ENCODE data around the gene H6PD.

The H6PD gene

GRCh38 chr1:9279172-9279840 lies 44.7 kb downstream of the H6PD start:
- Histone ChIP-seq H3K4me3 (ENCODE audit: extremely low read depth, insufficient read depth, low read length, poor library complexity, severe bottlenecking) (no peak overlapping the region), H3K9me3 (ENCODE audit: control insufficient read depth, low read length) (peaks cover 5% of the 10 kb centered on the region), H3K36me3 (ENCODE audit: control insufficient read depth, insufficient read depth, low read length) (no peaks in the 10 kb centered on the region), H3K4me1 (ENCODE audit: control insufficient read depth, insufficient read depth, low read length, poor library complexity, severe bottlenecking) (peaks cover 37% of the 10 kb centered on the region), H3K27ac (ENCODE audit: low read depth, low read length, severe bottlenecking) (no peak overlapping the region)
- WGBS, 2 experiments (ENCODE audit: insufficient coverage in 2 of 2) = 65 to 71% methylated on average over 15 to 21 of the region's 23 CpGs

GRCh38 chr1:9280015-9280860 lies 45.7 kb downstream of the H6PD start:
- Histone ChIP-seq H3K27ac (ENCODE audit: low read depth, low read length, severe bottlenecking) (no peak overlapping the region), H3K9me3 (ENCODE audit: control insufficient read depth, low read length) (peaks cover 7% of the 10 kb centered on the region), H3K4me3 (ENCODE audit: extremely low read depth, insufficient read depth, low read length, poor library complexity, severe bottlenecking) (no peak overlapping the region), H3K36me3 (ENCODE audit: control insufficient read depth, insufficient read depth, low read length) (no peaks in the 10 kb centered on the region), H3K4me1 (ENCODE audit: control insufficient read depth, insufficient read depth, low read length, poor library complexity, severe bottlenecking) (peaks cover 35% of the 10 kb centered on the region)
- WGBS, 2 experiments (ENCODE audit: insufficient coverage in 2 of 2) = 31 to 41% methylated on average over 19 to 24 of the region's 36 CpGs

- H3K36me3 ChIP-seq (ENCODE audit: control insufficient read depth, insufficient read depth, low read length) = no peaks in the 10 kb centered on the region
- H3K4me3 ChIP-seq (ENCODE audit: extremely low read depth, insufficient read depth, low read length, poor library complexity, severe bottlenecking) = no peak overlapping the region
- no peak overlapping the region for H3K27ac ChIP-seq (ENCODE audit: low read depth, low read length, severe bottlenecking)
- H3K4me1 ChIP-seq (ENCODE audit: control insufficient read depth, insufficient read depth, low read length, poor library complexity, severe bottlenecking) = peaks cover 27% of the 10 kb centered on the region
- 91 to 95% methylated on average over 13 to 19 of the region's 19 CpGs for WGBS, 2 experiments (ENCODE audit: insufficient coverage in 2 of 2)
- H3K9me3 ChIP-seq (ENCODE audit: control insufficient read depth, low read length) = peaks cover 7% of the 10 kb centered on the region
These were observed 46.7 kb downstream of the H6PD start for GRCh38 chr1:9281071-9281827.

GRCh38 chr1:9281908-9282695 lies 47.5 kb downstream of the H6PD start:
- Histone ChIP-seq H3K36me3 (ENCODE audit: control insufficient read depth, insufficient read depth, low read length) (no peaks in the 10 kb centered on the region), H3K27ac (ENCODE audit: low read depth, low read length, severe bottlenecking) (no peak overlapping the region), H3K4me1 (ENCODE audit: control insufficient read depth, insufficient read depth, low read length, poor library complexity, severe bottlenecking) (peaks cover 27% of the 10 kb centered on the region), H3K4me3 (ENCODE audit: extremely low read depth, insufficient read depth, low read length, poor library complexity, severe bottlenecking) (no peak overlapping the region), H3K9me3 (ENCODE audit: control insufficient read depth, low read length) (peaks cover 7% of the 10 kb centered on the region)
- WGBS, 2 experiments (ENCODE audit: insufficient coverage in 2 of 2) = 78 to 84% methylated on average over 11 of the region's 12 CpGs

- Histone ChIP-seq H3K9me3 (ENCODE audit: control insufficient read depth, low read length) (peaks cover 7% of the 10 kb centered on the region), H3K36me3 (ENCODE audit: control insufficient read depth, insufficient read depth, low read length) (no peaks in the 10 kb centered on the region), H3K4me1 (ENCODE audit: control insufficient read depth, insufficient read depth, low read length, poor library complexity, severe bottlenecking) (peaks cover 27% of the 10 kb centered on the region), H3K4me3 (ENCODE audit: extremely low read depth, insufficient read depth, low read length, poor library complexity, severe bottlenecking) (no peak overlapping the region), H3K27ac (ENCODE audit: low read depth, low read length, severe bottlenecking) (no peak overlapping the region)
- 53 to 100% methylated on average over 1 to 2 of the region's 4 CpGs for WGBS, 2 experiments (ENCODE audit: insufficient coverage in 2 of 2)
These were observed 48.1 kb downstream of the H6PD start for GRCh38 chr1:9282696-9282955.

- WGBS, 2 experiments (ENCODE audit: insufficient coverage in 2 of 2) = 81 to 100% methylated on average over 2 of the region's 2 CpGs
- no peak overlapping the region for H3K27ac ChIP-seq (ENCODE audit: low read depth, low read length, severe bottlenecking)
- H3K36me3 ChIP-seq (ENCODE audit: control insufficient read depth, insufficient read depth, low read length) = no peaks in the 10 kb centered on the region
- H3K9me3 ChIP-seq (ENCODE audit: control insufficient read depth, low read length) = peaks cover 14% of the 10 kb centered on the region
- H3K4me1 ChIP-seq (ENCODE audit: control insufficient read depth, insufficient read depth, low read length, poor library complexity, severe bottlenecking) = peaks cover 27% of the 10 kb centered on the region
- no peak overlapping the region for H3K4me3 ChIP-seq (ENCODE audit: extremely low read depth, insufficient read depth, low read length, poor library complexity, severe bottlenecking)
These were observed 49.5 kb downstream of the H6PD start for GRCh38 chr1:9284061-9284460.

GRCh38 chr1:9286556-9286955 lies 52.0 kb downstream of the H6PD start:
- Histone ChIP-seq H3K27ac (ENCODE audit: low read depth, low read length, severe bottlenecking) (no peak overlapping the region), H3K36me3 (ENCODE audit: control insufficient read depth, insufficient read depth, low read length) (no peaks in the 10 kb centered on the region), H3K4me1 (ENCODE audit: control insufficient read depth, insufficient read depth, low read length, poor library complexity, severe bottlenecking) (peaks cover 14% of the 10 kb centered on the region), H3K4me3 (ENCODE audit: extremely low read depth, insufficient read depth, low read length, poor library complexity, severe bottlenecking) (no peak overlapping the region), H3K9me3 (ENCODE audit: control insufficient read depth, low read length) (peaks cover 14% of the 10 kb centered on the region)
- 85 to 86% methylated on average over 4 to 5 of the region's 6 CpGs for WGBS, 2 experiments (ENCODE audit: insufficient coverage in 2 of 2)

- no peak overlapping the region for H3K4me3 ChIP-seq (ENCODE audit: extremely low read depth, insufficient read depth, low read length, poor library complexity, severe bottlenecking)
- WGBS, 2 experiments (ENCODE audit: insufficient coverage in 2 of 2) = 70 to 88% methylated on average over 3 of the region's 6 CpGs
- H3K9me3 ChIP-seq (ENCODE audit: control insufficient read depth, low read length) = peaks cover 10% of the 10 kb centered on the region
- H3K36me3 ChIP-seq (ENCODE audit: control insufficient read depth, insufficient read depth, low read length) = no peaks in the 10 kb centered on the region
- H3K27ac ChIP-seq (ENCODE audit: low read depth, low read length, severe bottlenecking) = no peak overlapping the region
- H3K4me1 ChIP-seq (ENCODE audit: control insufficient read depth, insufficient read depth, low read length, poor library complexity, severe bottlenecking) = peaks cover 9% of the 10 kb centered on the region
These were observed 54.5 kb downstream of the H6PD start for GRCh38 chr1:9289090-9289534.

- Histone ChIP-seq H3K4me1 (ENCODE audit: control insufficient read depth, insufficient read depth, low read length, poor library complexity, severe bottlenecking) (peaks cover 16% of the 10 kb centered on the region), H3K4me3 (ENCODE audit: extremely low read depth, insufficient read depth, low read length, poor library complexity, severe bottlenecking) (no peak overlapping the region), H3K36me3 (ENCODE audit: control insufficient read depth, insufficient read depth, low read length) (no peaks in the 10 kb centered on the region), H3K27ac (ENCODE audit: low read depth, low read length, severe bottlenecking) (no peak overlapping the region), H3K9me3 (ENCODE audit: control insufficient read depth, low read length) (peaks cover 7% of the 10 kb centered on the region)
- WGBS, 2 experiments (ENCODE audit: insufficient coverage in 2 of 2) = 62 to 71% methylated on average over 3 of the region's 5 CpGs
These were observed 55.3 kb downstream of the H6PD start for GRCh38 chr1:9289711-9290485.
